HepG2 (cell line): ENCODE measurements around the gene PHF23. TPM values are rescaled to one million over a fixed set of nuclear protein-coding genes. Genes with fewer than 3 reads are reported as not detected.

Source experiments
- CBFB ChIP-seq: sonication (generic); formaldehyde crosslinking; IDR thresholded peaks from 2 replicates; pipeline ENCODE4 v1.4.0; 2020; ENCODE audit warnings: missing genetic modification reagents
- CENPBD1 ChIP-seq: sonication (generic); formaldehyde crosslinking; IDR thresholded peaks from 2 replicates; pipeline ENCODE4 v1.8.0; 2022; ENCODE audit warnings: missing genetic modification reagents, low read depth, mild to moderate bottlenecking, borderline replicate concordance
- DBP ChIP-seq: sonication (generic); formaldehyde crosslinking; IDR thresholded peaks from 2 replicates; pipeline ENCODE4 v1.4.0; 2020; ENCODE audit warnings: missing genetic modification reagents; ENCODE audit errors: not compliant biosample characterization
- FOXK1 ChIP-seq: sonication (generic); formaldehyde crosslinking; IDR thresholded peaks from 2 replicates; pipeline ENCODE4 v1.4.0; 2020; ENCODE audit warnings: low read depth, missing genetic modification reagents, borderline replicate concordance
- GTF2F1 ChIP-seq: fragments of 150-350 bp; IDR thresholded peaks from 2 replicates; pipeline ENCODE4 v1.6.1; 2014; ENCODE audit warnings: low read length
- IRF2 ChIP-seq: IDR thresholded peaks from 2 replicates; pipeline ENCODE4 v1.6.1; 2018; ENCODE audit warnings: missing genetic modification reagents, missing compliant biosample characterization
- ISL2 ChIP-seq: sonication (generic); formaldehyde crosslinking; IDR thresholded peaks from 2 replicates; pipeline ENCODE4 v1.5.0; 2020; ENCODE audit warnings: missing genetic modification reagents
- KLF9 ChIP-seq: IDR thresholded peaks from 2 replicates; pipeline ENCODE4 v1.6.1; 2016; ENCODE audit warnings: low read depth
- LCORL ChIP-seq, 2 experiments: fragments of 450-650 bp in 1 of 2; sonication (generic) in 1 of 2; formaldehyde crosslinking in 1 of 2; IDR thresholded peaks; 2 replicates each; pipeline versions ENCODE4 v1.5.0 to v1.6.1; 2017 to 2020; ENCODE audit warnings: antibody characterized with exemption in 1 of 2, missing genetic modification reagents in 1 of 2
- MEIS1 ChIP-seq: sonication (generic); formaldehyde crosslinking; IDR thresholded peaks from 2 replicates; pipeline ENCODE4 v1.9.0; 2021; ENCODE audit warnings: mild to moderate bottlenecking, missing genetic modification reagents, moderate library complexity, borderline replicate concordance
- NCOA2 ChIP-seq: sonication (generic); formaldehyde crosslinking; IDR thresholded peaks from 2 replicates; pipeline ENCODE4 v1.8.0; 2022; ENCODE audit warnings: inconsistent platforms
- PCBP2 ChIP-seq: fragments of 200-400 bp; formaldehyde crosslinking; optimal IDR thresholded peaks from 2 replicates; pipeline ENCODE3; 2018; ENCODE audit warnings: low read length, low read depth; ENCODE audit not compliant: poor library complexity, severe bottlenecking
- POGK ChIP-seq: sonication (generic); formaldehyde crosslinking; conservative IDR thresholded peaks from 2 replicates; pipeline ENCODE4 v1.8.0; 2022; ENCODE audit warnings: mild to moderate bottlenecking, moderate library complexity, missing genetic modification reagents
- STAT6 ChIP-seq: sonication (generic); formaldehyde crosslinking; IDR thresholded peaks from 2 replicates; pipeline ENCODE4 v1.4.0; 2020; ENCODE audit warnings: missing genetic modification reagents, mild to moderate bottlenecking, borderline replicate concordance
- TARDBP ChIP-seq: sonication (generic); formaldehyde crosslinking; IDR thresholded peaks from 2 replicates; pipeline ENCODE4 v1.8.0; 2022; ENCODE audit warnings: mild to moderate bottlenecking, missing genetic modification reagents
- YEATS2 ChIP-seq: sonication (generic); formaldehyde crosslinking; IDR thresholded peaks from 2 replicates; pipeline ENCODE4 v1.4.0; 2020; ENCODE audit warnings: missing genetic modification reagents, borderline replicate concordance
- YEATS4 ChIP-seq: sonication (generic); formaldehyde crosslinking; IDR thresholded peaks from 2 replicates; pipeline ENCODE4 v1.4.0; 2020; ENCODE audit warnings: missing genetic modification reagents, borderline replicate concordance
- ZBTB42 ChIP-seq: sonication (generic); formaldehyde crosslinking; IDR thresholded peaks from 2 replicates; pipeline ENCODE4 v1.5.0; 2020; ENCODE audit warnings: mild to moderate bottlenecking, missing genetic modification reagents
- ZKSCAN8 ChIP-seq: IDR thresholded peaks from 2 replicates; pipeline ENCODE4 v1.6.1; 2016; ENCODE audit warnings: borderline replicate concordance, missing genetic modification reagents, missing compliant biosample characterization
- ZNF143 ChIP-seq: sonication (generic); formaldehyde crosslinking; IDR thresholded peaks from 2 replicates; pipeline ENCODE4 v1.4.0; 2020; ENCODE audit warnings: missing genetic modification reagents
- ZNF230 ChIP-seq: sonication (generic); formaldehyde crosslinking; IDR thresholded peaks from 2 replicates; pipeline ENCODE4 v1.4.0; 2020; ENCODE audit warnings: mild to moderate bottlenecking, missing genetic modification reagents
- ZNF570 ChIP-seq: sonication (generic); formaldehyde crosslinking; IDR thresholded peaks from 2 replicates; pipeline ENCODE4 v1.4.0; 2020; ENCODE audit warnings: mild to moderate bottlenecking, missing genetic modification reagents, borderline replicate concordance
- ZNF629 ChIP-seq: sonication (generic); formaldehyde crosslinking; conservative IDR thresholded peaks from 2 replicates; pipeline ENCODE4 v1.5.0; 2020; ENCODE audit warnings: missing genetic modification reagents
- ZNF652 ChIP-seq: IDR thresholded peaks from 2 replicates; pipeline ENCODE4 v1.6.1; 2016; ENCODE audit warnings: low read depth, borderline replicate concordance
- ZNF780A ChIP-seq: sonication (generic); formaldehyde crosslinking; IDR thresholded peaks from 2 replicates; pipeline ENCODE4 v1.8.0; 2022; ENCODE audit warnings: mild to moderate bottlenecking, missing genetic modification reagents, moderate library complexity
- polyA plus RNA-seq, 8 experiments: library from polyadenylated mRNA; depleted of rRNA in 3 of 8; stranded (reverse) in 7 of 8; unstranded in 1 of 8; fragments of >200 nt; fragmentation: Illumina TruSeq in 4 of 8; extraction: Trizol in 4 of 8; gene quantifications; 2 replicates each; pipeline versions ENCODE4 v1.2.1 to v1.2.3, GENCODE V29; 2011 to 2016; ENCODE audit warnings: low read depth in 4 of 8, missing spikeins in 1 of 8, mixed read lengths in 1 of 8; ENCODE audit not compliant: insufficient read depth in 1 of 8
- total RNA-seq, 5 experiments: library from RNA; depleted of rRNA; stranded (reverse); fragments of >200 nt; fragmentation: Illumina TruSeq; extraction: Trizol; gene quantifications; 2 replicates each; pipeline ENCODE4 v1.2.3, GENCODE V29; 2016; ENCODE audit warnings: low read depth in 1 of 5

The PHF23 gene
- total and polyA plus RNA-seq, 2 of the 13 experiments (the other 11 are each of a cell fraction or from before 2014, with no cell fraction given) = 27.6 to 33.2 TPM

- TF ChIP-seq CBFB (CRISPR knock-in tag) (no peak; the same call in 1 of the 2 replicates), MEIS1 (peak; percentile 52; the same call in 1 of the 2 replicates), CENPBD1 (CRISPR knock-in tag) (no peak; the same call in 1 of the 2 replicates), TARDBP (CRISPR knock-in tag) (no peak; the same call in 1 of the 2 replicates), ZNF652 (no peak), ZBTB42 (0 out of 2 replicates have a peak, but pooled peaks have one; percentile 72), STAT6 (CRISPR knock-in tag) (no peak; the same call in 1 of the 2 replicates), PCBP2 (no peak), YEATS4 (CRISPR knock-in tag) (no peak), GTF2F1 (no peak), DBP (CRISPR knock-in tag) (no peak), ZNF143 (CRISPR knock-in tag) (peak; percentile 97), FOXK1 (CRISPR knock-in tag) (no peak), ZNF230 (CRISPR knock-in tag) (no peak), POGK (CRISPR knock-in tag) (peak; percentile 84), NCOA2 (CRISPR knock-in tag) (peak; percentile 21; the same call in 1 of the 2 replicates), KLF9 (CRISPR knock-in tag) (no peak), ISL2 (no peak; the same call in 1 of the 2 replicates), IRF2 (CRISPR knock-in tag) (peak; percentile 63; the same call in 1 of the 2 replicates), YEATS2 (CRISPR knock-in tag) (peak; percentile 64; the same call in 1 of the 2 replicates), LCORL (IDR thresholded peaks at IDR 0.05) (no peak), LCORL (CRISPR knock-in tag; IDR thresholded peaks at IDR 0.05) (no peak; the same call in 1 of the 2 replicates), ZNF780A (peak; percentile 52; the same call in 1 of the 2 replicates), ZKSCAN8 (no peak), ZNF629 (CRISPR knock-in tag) (no peak), ZNF570 (no peak)
Observed at GRCh38 chr17:7219812-7220592, 19.3 kb downstream of the PHF23 start, which contains the start of the genes ACADVL and DLG4 (continued).
